HCT116 (cell line): Measurements from ENCODE around the gene AHI1. TPM values are rescaled to one million over a fixed set of nuclear protein-coding genes. Genes with fewer than 3 reads are reported as not detected.

Experiments
- ATAC-seq: fragments of 200-7000 bp; cut with Tn5 transposase; 2 replicates; pipeline ENCODE4 v1.9.1; 2020; ENCODE audit warnings: mild to moderate bottlenecking, moderate library complexity
- BruUV-seq: library from RNA; stranded (reverse); fragments of 400-500 nt; replicated peaks from 2 replicates; lab custom pipeline; 2021; lab: Mats Ljungman, UMichigan
- CTCF ChIA-PET: fragments of 300-600 bp; sonication (Branson Sonifier 250); formaldehyde crosslinking; loops from one replicate; lab custom pipeline; 2021; ENCODE audit warnings: antibody characterized with exemption; lab: Charles Lee
- POLR2A ChIA-PET: fragments of 300-600, 350-600 bp; sonication (Branson Sonifier 250); formaldehyde crosslinking; loops from one replicate; lab custom pipeline; 2021; ENCODE audit warnings: antibody characterized with exemption; lab: Charles Lee
- RAD21 ChIA-PET, 2 experiments: fragments of 300-600 bp; sonication (Branson Sonifier 250); formaldehyde crosslinking; loops; one replicate each; lab custom pipeline; 2023; ENCODE audit warnings: low total read pairs in 2 of 2; ENCODE audit not compliant: uncharacterized antibody in 2 of 2, unreplicated experiment in 2 of 2, low non-redundant PET in 1 of 2; lab: Charles Lee
- DNase-seq: peaks from one replicate; pipeline ENCODE4 v3.0.0-alpha.2; 2010; ENCODE audit warnings: low read depth, low spot score
- H2AFZ ChIP-seq: fragments of 200-600 bp; shearing (Covaris generic), sonication (generic); 2 replicates; pipeline ENCODE4 v1.6.1; 2017; ENCODE audit warnings: low read depth, mixed run types, mixed read lengths, antibody characterized with exemption, low read length; ENCODE audit not compliant: poor library complexity, severe bottlenecking
- H3K27ac ChIP-seq: 2 replicates; pipeline ENCODE4 v1.5.1; 2012; ENCODE audit warnings: low read depth, low read length
- H3K27me3 ChIP-seq: fragments of 200-600 bp; sonication (generic); 2 replicates; pipeline ENCODE4 v1.6.1; 2016; ENCODE audit warnings: mixed run types, low read length, mixed read lengths; ENCODE audit not compliant: insufficient read depth
- H3K36me3 ChIP-seq, 2 experiments: fragments of 200-500 bp in 1 of 2; fragments of 200-600 bp in 1 of 2; sonication (Bioruptor generic) in 1 of 2; sonication (generic) in 1 of 2; 2 replicates each; pipeline versions ENCODE4 v1.5.1 to v1.6.1; 2014 to 2016; ENCODE audit warnings: low read length in 2 of 2, inconsistent platforms in 1 of 2, mixed read lengths in 1 of 2, mixed run types in 1 of 2; ENCODE audit not compliant: insufficient read depth in 2 of 2, control insufficient read depth in 1 of 2
- H3K4me1 ChIP-seq, 2 experiments: fragments of 200-600 bp in 1 of 2; sonication (generic) in 1 of 2; 2 replicates each; pipeline versions ENCODE4 v1.5.1 to v1.6.1; 2012 to 2017; ENCODE audit warnings: low read length in 2 of 2, inconsistent platforms in 1 of 2, mild to moderate bottlenecking in 1 of 2, mixed read lengths in 1 of 2, mixed run types in 1 of 2, moderate library complexity in 1 of 2; ENCODE audit not compliant: insufficient read depth in 2 of 2, control insufficient read depth in 1 of 2
- H3K4me2 ChIP-seq: fragments of 200-600 bp; sonication (generic); 2 replicates; pipeline ENCODE4 v1.6.1; 2017; ENCODE audit warnings: mixed run types, low read length, mixed read lengths
- H3K4me3 ChIP-seq, 2 experiments: fragments of 200-600 bp in 1 of 2; sonication (generic) in 1 of 2; replicated peaks in 1 of 2; 2 replicates each; pipeline ENCODE4 v1.5.1; 2011 to 2016; ENCODE audit warnings: low read length in 2 of 2, control low read depth in 1 of 2, low read depth in 1 of 2, mild to moderate bottlenecking in 1 of 2, mixed read lengths in 1 of 2, mixed run types in 1 of 2
- H3K79me2 ChIP-seq: fragments of 200-600 bp; sonication (generic); 2 replicates; pipeline ENCODE4 v1.6.1; 2017; ENCODE audit warnings: mild to moderate bottlenecking, mixed run types, low read length, moderate library complexity, mixed read lengths; ENCODE audit not compliant: insufficient read depth
- H3K9ac ChIP-seq: fragments of 200-600 bp; sonication (generic); 2 replicates; pipeline ENCODE4 v1.6.1; 2016; ENCODE audit warnings: low read length, mixed read lengths
- H3K9me2 ChIP-seq: fragments of 200-600 bp; sonication (generic), shearing (Covaris generic); 2 replicates; pipeline ENCODE4 v1.6.1; 2017; ENCODE audit warnings: mixed run types, mild to moderate bottlenecking, moderate library complexity; ENCODE audit not compliant: insufficient read depth
- H3K9me3 ChIP-seq, 2 experiments: fragments of 200-500 bp in 1 of 2; fragments of 200-600 bp in 1 of 2; sonication (Bioruptor generic) in 1 of 2; sonication (generic) in 1 of 2; 2 replicates each; pipeline ENCODE4 v1.6.1; 2014 to 2017; ENCODE audit warnings: low read length in 2 of 2, mixed read lengths in 2 of 2, inconsistent platforms in 1 of 2, low read depth in 1 of 2, mild to moderate bottlenecking in 1 of 2, mixed run types in 1 of 2, moderate library complexity in 1 of 2; ENCODE audit not compliant: control insufficient read depth in 1 of 2, insufficient read depth in 1 of 2
- H4K20me1 ChIP-seq: fragments of 200-600 bp; sonication (generic), shearing (Covaris generic); 2 replicates; pipeline ENCODE4 v1.6.1; 2017; ENCODE audit warnings: mixed run types, mild to moderate bottlenecking, moderate library complexity; ENCODE audit not compliant: insufficient read depth
- ATF3 ChIP-seq: IDR thresholded peaks from 2 replicates; pipeline ENCODE4 v1.6.1; 2012
- EGR1 ChIP-seq: IDR thresholded peaks from 2 replicates; pipeline ENCODE4 v1.6.1; 2012; ENCODE audit warnings: low read depth
- EZH2 ChIP-seq: fragments of 200-600 bp; sonication (generic); IDR thresholded peaks from 2 replicates; pipeline ENCODE4 v1.6.1; 2017; ENCODE audit warnings: antibody characterized with exemption, mixed run types
- JUND ChIP-seq: IDR thresholded peaks from 2 replicates; pipeline ENCODE4 v1.6.1; 2012
- MAX ChIP-seq: IDR thresholded peaks from 2 replicates; pipeline ENCODE4 v1.6.1; 2012
- POLR2A ChIP-seq: IDR thresholded peaks from 2 replicates; pipeline ENCODE4 v1.7.0; 2011; ENCODE audit warnings: borderline replicate concordance; ENCODE audit not compliant: insufficient read depth, insufficient read length; ENCODE audit errors: extremely low read depth
- REST ChIP-seq: IDR thresholded peaks from 2 replicates; pipeline ENCODE4 v1.6.1; 2012; ENCODE audit warnings: low read depth
- SP1 ChIP-seq: IDR thresholded peaks from 2 replicates; pipeline ENCODE4 v1.6.1; 2012; ENCODE audit warnings: low read depth
- TCF7L2 ChIP-seq: IDR thresholded peaks from 2 replicates; pipeline ENCODE4 v1.7.0; 2011; ENCODE audit warnings: borderline replicate concordance, inconsistent platforms; ENCODE audit not compliant: insufficient read depth, insufficient read length; ENCODE audit errors: extremely low read depth
- YY1 ChIP-seq: IDR thresholded peaks from 2 replicates; pipeline ENCODE4 v1.6.1; 2011; ENCODE audit warnings: low read length, low read depth, moderate library complexity, mild to moderate bottlenecking; ENCODE audit not compliant: insufficient replicate concordance; ENCODE audit errors: extremely low read depth
- ZFX ChIP-seq: fragments of 450-650 bp; IDR thresholded peaks from 2 replicates; pipeline ENCODE4 v1.6.1; 2017
- intact Hi-C: fragments of 100-400 bp; cut with micrococcal nuclease; formaldehyde crosslinking; loops from 2 replicates; pipeline ENCODE4 v1.10.0; 2022
- total RNA-seq: library from RNA; stranded (reverse); gene quantifications from one replicate; pipeline ENCODE4 v1.2.1, GENCODE V29; 2021; ENCODE audit not compliant: unreplicated experiment

The AHI1 gene
- total RNA-seq, 1 experiment from 2014 or later: 29.6 TPM

- no peaks in the 10 kb centered on the region for H3K27me3 ChIP-seq
- TF ChIP-seq REST (no peak), YY1 (no peak), EZH2 (no peak), ATF3 (no peak), JUND (no peak), TCF7L2 (no peak), SP1 (no peak), POLR2A (no peak), MAX (no peak), ZFX (no peak), EGR1 (no peak)
- POLR2A ChIA-PET: no interaction called here
- ATAC-seq (no peak), DNase-seq (no peak)
- no TSS peak for BruUV-seq
- H3K9ac ChIP-seq: no peak overlapping the region
- no peaks in the 10 kb centered on the region for H3K9me2 ChIP-seq
- no peaks in the 10 kb centered on the region for H4K20me1 ChIP-seq
- intact Hi-C loops: no loop called here
- no peak overlapping the region for H3K4me3 ChIP-seq
- CTCF ChIA-PET: no interaction called here
- no peaks in the 10 kb centered on the region for H3K36me3 ChIP-seq
- RAD21 ChIA-PET: no interaction called here
- no peaks in the 10 kb centered on the region for H3K4me1 ChIP-seq
- H3K27ac ChIP-seq: no peak overlapping the region
- no peak overlapping the region for H3K4me2 ChIP-seq
- H3K79me2 ChIP-seq: no peaks in the 10 kb centered on the region
- H2AFZ ChIP-seq: no peak overlapping the region
- no peaks in the 10 kb centered on the region for H3K9me3 ChIP-seq
Measured at GRCh38 chr6:135522965-135523692, 25.6 kb upstream of the AHI1 start.
